Stimulated activated CD4-positive, alpha-beta T cell treated with anti-CD3 and anti-CD28 coated beads, Interleukin-1b, Interleukin-23, amount 100 ng/mL, for 48 hours (primary cell): ENCODE data around the gene SLC9A5.

Source experiments
- DNase-seq: peaks from one replicate; pipeline ENCODE4 v3.0.0-alpha.2; 2020

Gene SLC9A5

GRCh38 chr16:67258161-67258835 lies 9.5 kb downstream of the SLC9A5 start:
- no peak for DNase-seq

GRCh38 chr16:67259705-67260104 lies 10.9 kb downstream of the SLC9A5 start:
- DNase-seq, result no peak

- DNase-seq, result peak; percentile 34
Observed at GRCh38 chr16:67260426-67261063, 11.8 kb downstream of the SLC9A5 start.

- DNase-seq, result no peak
Observed at GRCh38 chr16:67263201-67263600, 14.4 kb downstream of the SLC9A5 start.

GRCh38 chr16:67264277-67264676 lies 15.5 kb downstream of the SLC9A5 start:
- no peak for DNase-seq

- no peak for DNase-seq
Observed at GRCh38 chr16:67264866-67265265, 16.1 kb downstream of the SLC9A5 start.

GRCh38 chr16:67265834-67266233 lies 17.1 kb downstream of the SLC9A5 start:
- DNase-seq, result no peak

GRCh38 chr16:67268136-67268579 lies 19.4 kb downstream of the SLC9A5 start:
- no peak for DNase-seq

GRCh38 chr16:67269766-67270165 lies 21.0 kb downstream of the SLC9A5 start:
- DNase-seq, result no peak

GRCh38 chr16:67270931-67271338 lies 22.2 kb downstream of the SLC9A5 start:
- no peak for DNase-seq

- DNase-seq, result no peak
Observed at GRCh38 chr16:67271446-67271845, 22.7 kb downstream of the SLC9A5 start.

GRCh38 chr16:67275321-67275720 lies 26.5 kb downstream of the SLC9A5 start:
- no peak for DNase-seq

- DNase-seq, result peak; percentile 30
Observed at GRCh38 chr16:67277294-67277998, 28.7 kb downstream of the SLC9A5 start.

GRCh38 chr16:67277999-67278772 lies 29.4 kb downstream of the SLC9A5 start:
- DNase-seq, result no peak

- DNase-seq, result peak; percentile 52
Observed at GRCh38 chr16:67278773-67279295, 30.1 kb downstream of the SLC9A5 start.

- peak; percentile 85 for DNase-seq
Observed at GRCh38 chr16:67279296-67280089, 30.7 kb downstream of the SLC9A5 start, which contains the start of gene PLEKHG4. PLEKHG4 (plus strand) TSS chr16:67279532; CDS start chr16:67280045, 513 bp downstream.

- DNase-seq, result no peak
Observed at GRCh38 chr16:67280090-67281015, 31.6 kb downstream of the SLC9A5 start.

- no peak for DNase-seq
Observed at GRCh38 chr16:67281536-67282446, 33.0 kb downstream of the SLC9A5 start.

- DNase-seq, result no peak
Observed at GRCh38 chr16:67282447-67282805, 33.6 kb downstream of the SLC9A5 start.
